Large intestine (tissue), 3 donors: ENCODE results near the gene PPM1L. TPM values are rescaled to one million over a fixed set of nuclear protein-coding genes. Genes with fewer than 3 reads are reported as not detected.
"Not testable (repeated sequence)": the region's sequence is repeated elsewhere in the genome, so short reads cannot be mapped to it uniquely, and the experiment has no call there.

Experiments used
- DNase-seq, 2 donors: peaks; one replicate each; pipeline versions ENCODE4 v3.0.0 to v3.0.0-alpha.2; 2013
- H3K27ac ChIP-seq: one replicate; pipeline ENCODE4 v1.5.1; 2013; ENCODE audit warnings: low read length
- H3K27me3 ChIP-seq: 2 replicates; pipeline ENCODE4 v1.6.1; 2013; ENCODE audit warnings: low read length; ENCODE audit not compliant: control insufficient read depth, insufficient read depth
- H3K36me3 ChIP-seq: 2 replicates; pipeline ENCODE4 v1.6.1; 2013; ENCODE audit warnings: low read length; ENCODE audit not compliant: control insufficient read depth, insufficient read depth
- H3K4me1 ChIP-seq: one replicate; pipeline ENCODE4 v1.6.1; 2013; ENCODE audit warnings: low read length; ENCODE audit not compliant: control insufficient read depth, insufficient read depth
- H3K4me3 ChIP-seq: one replicate; pipeline ENCODE4 v1.5.1; 2013; ENCODE audit warnings: low read length
- H3K9me3 ChIP-seq: one replicate; pipeline ENCODE4 v1.6.1; 2013; ENCODE audit warnings: mild to moderate bottlenecking, low read depth, low read length, moderate library complexity; ENCODE audit not compliant: control insufficient read depth
- WGBS: methylation state at CpG from one replicate; pipeline ENCODE4 v1.1.5; 2013; ENCODE audit warnings: low lambda C conversion rate; ENCODE audit not compliant: insufficient coverage; 5-methylcytosine and 5-hydroxymethylcytosine counted together
- polyA plus RNA-seq: library from polyadenylated mRNA; unstranded; fragments of 120-200 nt; gene quantifications from one replicate; pipeline ENCODE4 v1.2.1, GENCODE V29; 2013

PPM1L gene
- polyA plus RNA-seq, 1 donor: 4.5 TPM

- DNase-seq: no peak
- Histone ChIP-seq H3K36me3 (no peaks in the 10 kb centered on the region), H3K27ac (no peak overlapping the region), H3K4me3 (no peak overlapping the region), H3K4me1 (no peaks in the 10 kb centered on the region), H3K9me3 (no peaks in the 10 kb centered on the region), H3K27me3 (no peaks in the 10 kb centered on the region)
These were observed 240.8 kb downstream of the PPM1L start for GRCh38 chr3:160996811-160997210.

GRCh38 chr3:160998581-160998980 lies 242.6 kb downstream of the PPM1L start:
- Histone ChIP-seq H3K9me3 (no peaks in the 10 kb centered on the region), H3K4me1 (no peaks in the 10 kb centered on the region), H3K27me3 (no peaks in the 10 kb centered on the region), H3K27ac (no peak overlapping the region), H3K4me3 (no peak overlapping the region), H3K36me3 (no peaks in the 10 kb centered on the region)
- 83% methylated on average over 1 of the region's 1 CpG for WGBS
- no peak for DNase-seq

- H3K36me3 ChIP-seq: no peaks in the 10 kb centered on the region
- DNase-seq: no peak
- H3K4me3 ChIP-seq: no peak overlapping the region
- H3K4me1 ChIP-seq: no peaks in the 10 kb centered on the region
- H3K27ac ChIP-seq: no peak overlapping the region
- H3K9me3 ChIP-seq: no peaks in the 10 kb centered on the region
- no peaks in the 10 kb centered on the region for H3K27me3 ChIP-seq
- no CpG with 5 or more reads among the region's 5 CpGs for WGBS
These were observed 243.2 kb downstream of the PPM1L start for GRCh38 chr3:160999274-160999673.

- H3K27ac ChIP-seq: no peak overlapping the region
- no peaks in the 10 kb centered on the region for H3K36me3 ChIP-seq
- no peaks in the 10 kb centered on the region for H3K9me3 ChIP-seq
- WGBS: no CpG with 5 or more reads among the region's 2 CpGs
- no peak overlapping the region for H3K4me3 ChIP-seq
- DNase-seq: no peak
- no peaks in the 10 kb centered on the region for H3K27me3 ChIP-seq
- H3K4me1 ChIP-seq: no peaks in the 10 kb centered on the region
These were observed 252.1 kb downstream of the PPM1L start for GRCh38 chr3:161008086-161008485.

- not testable (repeated sequence) for H3K27me3 ChIP-seq, H3K36me3 ChIP-seq, DNase-seq, H3K9me3 ChIP-seq, H3K27ac ChIP-seq, H3K4me3 ChIP-seq, H3K4me1 ChIP-seq
- WGBS: no CpG with 5 or more reads among the region's 2 CpGs
These were observed 254.1 kb downstream of the PPM1L start for GRCh38 chr3:161010151-161010550.

- Histone ChIP-seq H3K4me3 (no peak overlapping the region), H3K27ac (no peak overlapping the region), H3K4me1 (no peaks in the 10 kb centered on the region), H3K27me3 (no peaks in the 10 kb centered on the region), H3K36me3 (no peaks in the 10 kb centered on the region), H3K9me3 (no peaks in the 10 kb centered on the region)
- 88% methylated on average over 3 of the region's 4 CpGs for WGBS
- DNase-seq: no peak
These were observed 259.1 kb downstream of the PPM1L start for GRCh38 chr3:161014843-161015749.

- 100% methylated on average over 2 of the region's 6 CpGs for WGBS
- no peak overlapping the region for H3K27ac ChIP-seq
- H3K4me1 ChIP-seq: no peaks in the 10 kb centered on the region
- H3K27me3 ChIP-seq: no peaks in the 10 kb centered on the region
- no peak overlapping the region for H3K4me3 ChIP-seq
- H3K9me3 ChIP-seq: no peaks in the 10 kb centered on the region
- DNase-seq: no peak
- H3K36me3 ChIP-seq: no peaks in the 10 kb centered on the region
These were observed 260.6 kb downstream of the PPM1L start for GRCh38 chr3:161016417-161017313.

- no peak for DNase-seq
- 83% methylated on average over 1 of the region's 2 CpGs for WGBS
- Histone ChIP-seq H3K27me3 (no peaks in the 10 kb centered on the region), H3K4me3 (no peak overlapping the region), H3K36me3 (no peaks in the 10 kb centered on the region), H3K9me3 (peaks cover 9% of the 10 kb centered on the region), H3K4me1 (no peaks in the 10 kb centered on the region), H3K27ac (no peak overlapping the region)
These were observed 261.9 kb downstream of the PPM1L start for GRCh38 chr3:161017971-161018370.

GRCh38 chr3:161020256-161020655 lies 264.2 kb downstream of the PPM1L start:
- Histone ChIP-seq H3K36me3 (no peaks in the 10 kb centered on the region), H3K27me3 (no peaks in the 10 kb centered on the region), H3K4me3 (no peak overlapping the region), H3K4me1 (no peaks in the 10 kb centered on the region), H3K27ac (no peak overlapping the region), H3K9me3 (peaks cover 11% of the 10 kb centered on the region)
- no peak for DNase-seq

GRCh38 chr3:161025911-161026310 lies 269.9 kb downstream of the PPM1L start:
- WGBS: 80% methylated on average over 1 of the region's 1 CpG
- Histone ChIP-seq H3K36me3 (no peaks in the 10 kb centered on the region), H3K4me1 (no peaks in the 10 kb centered on the region), H3K9me3 (peaks cover 11% of the 10 kb centered on the region), H3K27me3 (no peaks in the 10 kb centered on the region), H3K4me3 (no peak overlapping the region), H3K27ac (no peak overlapping the region)
- no peak for DNase-seq
